GM12864 (cell line): ENCODE data around the gene CYTH4.
A peak's percentile ranks its signal among the peaks of the same experiment; 100 is the strongest.
"Not testable (repeated sequence)": the region's sequence is repeated elsewhere in the genome, so short reads cannot be mapped to it uniquely, and the experiment has no call there.

ENCODE experiments used
- DNase-seq: peaks from one replicate; pipeline ENCODE4 v3.0.0-alpha.2; 2011; ENCODE audit warnings: low read depth
- H3K4me3 ChIP-seq: 2 replicates; pipeline ENCODE4 v1.5.1; 2011; ENCODE audit warnings: mild to moderate bottlenecking, low read depth, low read length, control low read depth
- TF ChIP-seq, protein P1 (sequence below): IDR thresholded peaks from 2 replicates; pipeline ENCODE4 v1.5.1; 2011; ENCODE audit warnings: low read depth, mild to moderate bottlenecking, moderate library complexity, low read length, control low read depth, inconsistent platforms; ENCODE audit errors: missing control alignments

CYTH4 gene, protein sequence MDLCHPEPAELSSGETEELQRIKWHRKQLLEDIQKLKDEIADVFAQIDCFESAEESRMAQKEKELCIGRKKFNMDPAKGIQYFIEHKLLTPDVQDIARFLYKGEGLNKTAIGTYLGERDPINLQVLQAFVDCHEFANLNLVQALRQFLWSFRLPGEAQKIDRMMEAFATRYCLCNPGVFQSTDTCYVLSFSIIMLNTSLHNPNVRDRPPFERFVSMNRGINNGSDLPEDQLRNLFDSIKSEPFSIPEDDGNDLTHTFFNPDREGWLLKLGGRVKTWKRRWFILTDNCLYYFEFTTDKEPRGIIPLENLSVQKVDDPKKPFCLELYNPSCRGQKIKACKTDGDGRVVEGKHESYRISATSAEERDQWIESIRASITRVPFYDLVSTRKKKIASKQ

DNA sequence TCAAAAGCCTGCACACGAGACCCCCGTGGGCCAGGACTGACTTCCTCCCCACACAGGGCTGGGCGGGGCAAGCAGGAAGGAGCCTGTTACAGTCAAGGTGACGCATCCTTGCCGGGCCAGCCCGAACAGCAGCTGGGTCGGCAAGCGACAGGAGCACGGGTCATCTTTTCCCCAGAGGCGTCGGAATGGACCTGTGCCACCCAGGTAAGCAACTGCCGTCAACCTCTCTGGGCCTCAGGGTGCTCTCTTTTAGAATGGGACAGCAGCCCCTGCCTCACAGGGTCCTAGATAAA is at the start of gene CYTH4:
Gene CYTH4, plus strand, starts transcription at position 124 of the 293 bp plus-strand sequence. Its CDS starts 62 bp downstream, at position 186.
- TF ChIP-seq, protein P1, sequence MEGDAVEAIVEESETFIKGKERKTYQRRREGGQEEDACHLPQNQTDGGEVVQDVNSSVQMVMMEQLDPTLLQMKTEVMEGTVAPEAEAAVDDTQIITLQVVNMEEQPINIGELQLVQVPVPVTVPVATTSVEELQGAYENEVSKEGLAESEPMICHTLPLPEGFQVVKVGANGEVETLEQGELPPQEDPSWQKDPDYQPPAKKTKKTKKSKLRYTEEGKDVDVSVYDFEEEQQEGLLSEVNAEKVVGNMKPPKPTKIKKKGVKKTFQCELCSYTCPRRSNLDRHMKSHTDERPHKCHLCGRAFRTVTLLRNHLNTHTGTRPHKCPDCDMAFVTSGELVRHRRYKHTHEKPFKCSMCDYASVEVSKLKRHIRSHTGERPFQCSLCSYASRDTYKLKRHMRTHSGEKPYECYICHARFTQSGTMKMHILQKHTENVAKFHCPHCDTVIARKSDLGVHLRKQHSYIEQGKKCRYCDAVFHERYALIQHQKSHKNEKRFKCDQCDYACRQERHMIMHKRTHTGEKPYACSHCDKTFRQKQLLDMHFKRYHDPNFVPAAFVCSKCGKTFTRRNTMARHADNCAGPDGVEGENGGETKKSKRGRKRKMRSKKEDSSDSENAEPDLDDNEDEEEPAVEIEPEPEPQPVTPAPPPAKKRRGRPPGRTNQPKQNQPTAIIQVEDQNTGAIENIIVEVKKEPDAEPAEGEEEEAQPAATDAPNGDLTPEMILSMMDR, result no peak
- H3K4me3 ChIP-seq, result peak within 1 kb of the TSS; percentile 66
- DNase-seq, result peak; percentile 50

DNA sequence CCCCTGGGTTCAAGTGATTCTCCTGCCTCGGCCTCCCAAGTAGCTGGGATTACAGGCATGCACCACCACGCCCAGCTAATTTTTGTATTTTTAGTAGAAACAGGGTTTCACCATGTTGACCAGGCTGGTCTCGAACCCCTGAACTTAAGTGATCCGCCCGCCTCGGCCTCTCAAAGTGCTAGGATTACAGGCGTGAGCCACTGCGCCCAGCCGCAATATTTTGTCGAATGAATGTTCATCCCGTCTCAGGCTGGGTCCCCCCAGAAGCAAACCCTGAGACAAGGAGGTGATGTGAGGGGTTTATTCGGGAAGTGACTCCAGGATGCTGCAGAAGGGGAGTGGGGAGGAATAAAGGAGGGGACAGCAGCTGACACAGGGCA is 48.9 kb upstream of the CYTH4 start:
- DNase-seq, result not testable (repeated sequence)

DNA sequence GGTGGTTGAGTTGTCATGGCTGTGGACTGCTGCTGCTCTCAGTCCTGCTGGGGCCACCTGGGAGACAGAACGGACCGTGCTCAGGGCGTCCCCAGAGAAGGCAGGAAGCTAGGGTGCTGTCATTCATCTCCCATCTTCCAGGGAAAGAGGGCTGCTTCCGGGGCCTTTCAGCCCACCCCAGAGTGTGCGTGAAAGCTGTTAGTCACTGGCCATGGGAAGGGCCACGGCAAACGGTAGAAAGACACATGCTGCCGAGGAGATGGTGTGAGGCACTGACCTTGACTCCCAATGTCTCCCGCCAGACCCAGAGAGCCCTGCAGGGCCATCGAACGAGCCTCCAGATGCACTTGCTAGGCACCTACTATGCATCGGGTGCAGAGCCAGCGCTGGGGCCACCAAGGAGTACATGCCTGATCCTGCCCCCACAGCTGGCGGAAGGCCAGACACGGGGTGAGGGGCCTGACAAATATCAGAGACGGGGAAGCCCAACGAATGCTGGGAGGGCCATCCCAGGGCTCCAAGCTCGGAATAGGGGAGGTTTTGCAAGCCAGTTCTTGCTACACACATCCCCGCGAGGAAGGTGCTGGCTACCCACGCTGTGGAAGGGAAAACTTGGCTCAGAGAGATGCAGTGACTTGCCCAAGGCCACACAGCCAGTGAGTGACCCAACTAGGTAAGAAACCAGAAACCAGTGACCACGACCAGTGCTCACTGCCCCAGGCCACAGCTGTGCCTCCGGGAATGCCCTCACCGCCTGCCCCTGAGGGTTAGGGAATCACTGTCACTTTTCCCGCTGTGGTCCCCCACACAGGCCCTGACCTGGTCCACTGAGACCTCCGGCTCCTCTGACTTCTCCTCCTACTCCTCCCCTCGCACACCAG is 48.3 kb upstream of the CYTH4 start:
- TF ChIP-seq, protein P1, result no peak
- H3K4me3 ChIP-seq, result no peak overlapping the region
- no peak for DNase-seq

More for the DNA sequence above, 48.9 kb upstream of the CYTH4 start:
- not testable (repeated sequence) for H3K4me3 ChIP-seq

DNA sequence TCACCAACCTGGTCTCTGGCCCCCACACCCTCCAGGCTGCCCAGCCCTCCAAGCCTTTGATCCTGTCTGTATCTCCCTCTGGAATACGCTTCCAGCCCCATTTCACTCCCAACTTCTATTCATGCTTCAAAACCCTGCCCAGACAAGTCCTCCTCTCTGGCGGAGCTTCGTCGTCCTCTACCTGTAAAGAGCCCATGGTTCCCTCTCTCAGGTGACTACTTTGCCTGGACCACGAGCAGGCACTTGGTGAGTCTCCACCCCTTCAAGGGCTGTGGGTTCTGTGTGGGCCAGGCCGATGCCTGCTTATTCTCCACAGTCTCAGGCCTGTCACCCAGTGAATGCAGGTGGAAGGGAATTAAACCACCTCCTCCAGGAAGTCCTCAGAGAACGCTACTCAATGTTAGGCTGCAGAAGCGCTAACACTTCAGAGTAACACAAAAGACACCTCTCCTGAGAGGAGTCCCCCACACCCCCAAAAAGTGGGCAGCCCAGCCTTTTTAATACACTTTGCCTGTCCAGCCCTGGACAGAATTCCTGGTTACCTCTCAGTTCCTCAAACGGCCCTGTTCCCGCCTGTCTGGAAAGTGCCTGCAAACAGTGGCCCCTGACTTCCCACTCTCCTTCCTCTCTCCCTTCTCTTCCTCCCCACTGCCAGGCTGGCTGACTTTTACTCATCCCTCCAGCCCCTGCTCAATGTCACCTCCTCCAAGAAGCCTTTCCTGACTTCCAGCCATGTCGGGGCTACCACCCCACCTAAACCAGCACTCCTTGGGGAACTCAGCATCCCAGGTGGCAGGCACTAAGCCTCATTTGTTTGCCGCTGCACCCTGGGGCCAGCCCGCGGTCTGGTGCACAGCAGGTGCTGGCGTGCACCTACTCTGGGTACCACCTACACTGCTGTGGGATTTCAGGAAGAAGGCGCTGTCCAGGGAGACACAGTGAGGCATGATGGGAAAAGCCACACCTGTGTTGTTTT is 47.3 kb upstream of the CYTH4 start:
- DNase-seq, result no peak
- TF ChIP-seq, protein P1, result no peak
- no peak overlapping the region for H3K4me3 ChIP-seq

DNA sequence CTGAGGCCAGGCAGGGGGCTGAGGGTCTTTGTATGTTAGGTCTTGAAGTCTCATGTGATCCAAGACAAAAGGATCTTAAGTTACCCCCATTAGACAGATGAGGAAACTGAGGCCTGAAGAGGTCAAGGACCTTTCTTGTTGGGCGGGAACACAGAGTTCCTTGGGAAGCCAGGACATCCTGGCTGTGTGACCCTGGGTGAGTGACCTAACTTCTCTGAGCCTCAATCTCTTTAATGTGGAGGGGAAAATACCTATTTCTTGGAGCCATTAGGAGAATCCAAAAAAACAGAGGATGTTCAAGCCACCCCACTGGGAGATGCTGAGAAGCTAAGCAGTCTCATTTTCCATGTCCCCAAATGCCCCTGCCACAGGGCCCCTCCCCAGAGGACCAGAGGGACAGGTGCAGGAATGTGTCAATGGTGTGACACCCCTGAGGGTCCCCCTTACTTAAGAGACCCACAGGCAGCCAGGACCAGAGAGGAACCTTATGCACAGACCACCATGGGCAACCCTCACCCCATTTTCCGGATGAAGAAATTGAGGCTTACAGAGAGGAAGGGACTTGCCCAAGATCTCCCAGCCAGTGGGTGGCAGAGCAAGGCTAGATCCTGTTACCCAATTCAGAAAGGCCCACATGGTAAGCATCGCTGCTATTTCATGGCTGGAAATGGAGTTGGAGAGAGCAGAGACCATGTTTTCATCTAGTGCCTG is 46.3 kb upstream of the CYTH4 start:
- no peak for DNase-seq
- TF ChIP-seq, protein P1, result no peak
- no peak overlapping the region for H3K4me3 ChIP-seq

DNA sequence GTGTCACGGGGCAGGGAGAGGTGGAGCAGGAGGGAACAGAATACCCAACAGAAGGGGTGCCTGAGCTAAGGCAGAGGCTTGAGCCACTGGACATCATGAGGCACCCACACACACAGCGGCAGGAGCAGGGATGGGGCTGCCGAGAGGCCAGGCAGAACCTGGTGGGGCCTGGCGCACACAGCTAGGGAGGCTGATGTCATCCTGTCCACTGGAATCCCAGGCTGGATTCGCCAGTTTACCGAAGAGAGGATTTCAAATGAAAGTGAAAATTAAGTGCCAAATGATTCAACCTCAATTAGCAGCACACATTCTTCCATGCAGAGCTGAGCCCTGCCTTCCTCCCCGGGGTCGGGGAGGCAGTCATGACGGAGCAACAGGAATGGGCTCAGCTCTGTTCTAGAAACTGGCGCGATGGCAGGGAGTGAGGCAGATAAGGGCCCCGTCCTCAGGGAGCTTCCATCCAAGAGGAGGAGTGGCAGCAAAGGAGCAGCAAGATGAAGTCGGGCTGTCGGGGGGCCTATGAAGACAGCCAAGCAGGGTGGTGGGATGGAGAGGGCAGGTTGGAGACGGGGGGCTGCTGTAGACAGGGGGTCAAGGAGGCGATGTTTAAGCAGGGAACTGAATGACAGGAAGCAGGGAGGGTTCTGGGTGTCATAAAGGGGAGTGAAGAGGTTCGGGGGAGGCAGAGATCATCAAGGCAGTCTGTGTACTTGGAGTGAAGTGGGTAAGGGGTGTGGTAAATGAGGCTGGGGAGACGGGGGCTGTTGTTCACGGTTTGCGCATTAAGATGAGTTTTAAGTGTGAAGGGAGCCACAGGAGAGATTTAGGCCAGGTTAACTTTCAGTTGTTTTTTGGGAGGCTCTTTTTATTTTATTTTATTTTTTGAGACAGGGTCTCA is 44.7 kb upstream of the CYTH4 start:
- no peak overlapping the region for H3K4me3 ChIP-seq
- TF ChIP-seq, protein P1, result no peak
- no peak for DNase-seq
